D721Med (cell line): ENCODE measurements around the gene RELL2.

Experiments used
- DNase-seq: peaks from one replicate; pipeline ENCODE4 v3.0.0; 2011; ENCODE audit warnings: low spot score; ENCODE audit not compliant: insufficient read length
- FAIRE-seq: peaks from 2 replicates; lab custom pipeline; 2011; peaks lifted over from hg19 to GRCh38; lab: Jason Lieb, UNC
- TF ChIP-seq, protein P1 (sequence below): IDR thresholded peaks from 2 replicates; pipeline ENCODE4 v1.5.1; 2012; ENCODE audit warnings: mild to moderate bottlenecking, control low read depth; ENCODE audit not compliant: insufficient read depth; ENCODE audit errors: missing control alignments

RELL2 gene

DNA sequence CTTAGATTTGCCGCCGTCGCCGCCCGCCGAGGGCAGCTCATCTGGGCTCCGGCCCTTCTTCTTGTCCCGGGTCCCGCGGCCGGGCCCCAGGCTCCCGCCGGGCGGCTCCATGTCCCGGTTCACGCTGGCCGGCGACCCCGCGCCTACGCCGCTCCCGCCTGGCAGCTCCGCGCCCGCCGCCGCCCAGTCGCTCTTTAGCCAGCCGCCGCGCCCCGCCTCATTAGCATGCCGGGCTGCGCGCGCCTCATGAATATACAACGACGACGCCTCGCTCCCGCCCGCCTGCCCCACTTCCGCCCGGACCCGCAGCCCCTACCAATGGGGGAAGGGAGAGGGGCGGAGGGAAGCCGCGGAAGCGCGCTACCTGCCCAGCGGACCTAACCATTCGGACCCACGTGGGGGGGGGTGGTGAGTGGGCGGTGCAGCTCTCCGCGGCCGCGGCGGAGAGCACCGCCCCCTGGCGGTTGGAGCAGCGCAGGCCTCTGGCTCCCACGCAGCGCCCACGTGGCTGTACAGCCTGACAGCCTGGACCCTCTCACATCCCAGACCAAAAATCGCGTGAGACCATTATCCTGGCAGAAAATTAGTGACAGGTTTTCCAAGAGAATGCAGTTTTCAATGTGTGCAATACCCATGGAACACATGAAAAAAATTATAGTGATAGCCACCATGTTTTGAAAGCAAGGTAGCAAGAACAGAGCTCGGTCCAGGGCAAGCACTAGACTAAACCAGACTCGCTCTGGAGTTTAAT, 17.8 kb upstream of the RELL2 start, which contains the start of gene DIAPH1:
Gene DIAPH1 (minus strand): TSS at position 197 of the 751 bp plus-strand sequence. CDS start 86 bp downstream, at position 111.
- FAIRE-seq (no peak), DNase-seq (peak; percentile 72)
- TF ChIP-seq, protein P1, sequence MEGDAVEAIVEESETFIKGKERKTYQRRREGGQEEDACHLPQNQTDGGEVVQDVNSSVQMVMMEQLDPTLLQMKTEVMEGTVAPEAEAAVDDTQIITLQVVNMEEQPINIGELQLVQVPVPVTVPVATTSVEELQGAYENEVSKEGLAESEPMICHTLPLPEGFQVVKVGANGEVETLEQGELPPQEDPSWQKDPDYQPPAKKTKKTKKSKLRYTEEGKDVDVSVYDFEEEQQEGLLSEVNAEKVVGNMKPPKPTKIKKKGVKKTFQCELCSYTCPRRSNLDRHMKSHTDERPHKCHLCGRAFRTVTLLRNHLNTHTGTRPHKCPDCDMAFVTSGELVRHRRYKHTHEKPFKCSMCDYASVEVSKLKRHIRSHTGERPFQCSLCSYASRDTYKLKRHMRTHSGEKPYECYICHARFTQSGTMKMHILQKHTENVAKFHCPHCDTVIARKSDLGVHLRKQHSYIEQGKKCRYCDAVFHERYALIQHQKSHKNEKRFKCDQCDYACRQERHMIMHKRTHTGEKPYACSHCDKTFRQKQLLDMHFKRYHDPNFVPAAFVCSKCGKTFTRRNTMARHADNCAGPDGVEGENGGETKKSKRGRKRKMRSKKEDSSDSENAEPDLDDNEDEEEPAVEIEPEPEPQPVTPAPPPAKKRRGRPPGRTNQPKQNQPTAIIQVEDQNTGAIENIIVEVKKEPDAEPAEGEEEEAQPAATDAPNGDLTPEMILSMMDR: peak; percentile 78

DNA sequence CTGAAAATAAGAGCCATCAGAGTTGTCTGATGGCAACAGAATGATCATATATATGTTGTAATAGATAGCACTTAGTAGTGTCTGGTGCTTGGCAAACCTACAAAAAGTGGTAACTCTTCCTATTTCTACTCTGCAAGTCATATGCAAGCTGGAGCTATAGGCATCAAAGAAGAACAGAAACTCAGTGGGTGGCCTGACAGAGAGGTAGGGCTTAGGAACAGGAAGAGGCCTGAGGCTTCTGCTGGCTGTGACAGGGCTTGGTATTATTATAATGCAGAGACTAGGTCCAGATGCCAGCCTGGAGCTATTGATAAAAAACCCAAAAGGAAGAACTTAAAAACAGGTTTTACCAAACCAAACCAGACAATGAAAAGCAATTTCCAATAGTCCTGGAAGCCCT, 13.6 kb upstream of the RELL2 start:
- DNase-seq (no peak), FAIRE-seq (no peak)
- TF ChIP-seq, protein P1: no peak

DNA sequence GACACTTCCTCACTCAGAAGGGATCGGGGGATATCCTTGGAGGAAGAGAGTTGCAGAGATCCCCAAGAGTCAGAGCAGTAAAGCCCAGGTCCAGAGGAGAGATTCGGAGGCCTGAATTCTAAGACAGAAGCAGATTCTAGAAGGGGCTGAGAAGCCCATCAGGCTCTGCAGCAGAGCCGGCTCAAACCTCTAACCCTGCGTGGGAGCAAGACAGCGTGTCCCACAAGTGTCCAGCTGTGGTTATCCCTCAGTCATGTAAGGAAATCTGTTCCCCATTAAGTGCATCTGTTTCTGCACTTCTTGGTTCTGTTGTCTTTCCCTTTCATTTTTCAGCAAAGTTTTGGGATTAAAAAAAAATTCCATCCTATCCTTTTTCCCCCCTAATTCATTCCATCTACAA, 13.2 kb upstream of the RELL2 start:
- TF ChIP-seq, protein P1: no peak
- FAIRE-seq (no peak), DNase-seq (no peak)

DNA sequence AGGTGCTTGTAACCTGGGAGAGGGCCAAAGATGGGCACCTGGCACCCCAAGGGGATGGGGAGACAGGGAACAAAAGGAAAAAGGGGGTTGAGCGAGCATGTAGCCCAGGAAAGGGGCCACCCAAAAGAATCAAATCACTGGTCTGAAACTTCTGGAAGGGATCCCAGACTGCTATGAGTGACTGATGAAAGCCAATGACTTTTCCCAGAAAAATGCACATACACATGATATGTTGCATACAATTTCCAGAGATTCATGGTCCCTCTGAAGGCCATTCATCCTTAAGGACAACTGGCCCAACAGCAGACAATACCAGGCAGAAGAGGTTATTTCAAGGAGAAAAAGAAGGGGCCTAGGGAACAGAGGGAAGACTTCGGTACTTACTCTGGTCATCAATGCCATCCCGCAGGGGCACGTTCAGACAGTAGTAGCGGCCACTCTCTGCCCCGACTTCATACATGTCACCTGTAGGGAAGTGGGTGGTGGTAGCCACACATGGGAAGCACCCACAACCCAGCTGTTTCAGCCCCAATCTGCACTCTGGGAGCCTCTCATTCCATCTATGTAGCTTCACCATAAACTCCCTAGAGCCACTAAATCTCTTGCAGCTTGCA, 8.5 kb upstream of the RELL2 start:
- TF ChIP-seq, protein P1: no peak
- no peak for FAIRE-seq
- DNase-seq: no peak

DNA sequence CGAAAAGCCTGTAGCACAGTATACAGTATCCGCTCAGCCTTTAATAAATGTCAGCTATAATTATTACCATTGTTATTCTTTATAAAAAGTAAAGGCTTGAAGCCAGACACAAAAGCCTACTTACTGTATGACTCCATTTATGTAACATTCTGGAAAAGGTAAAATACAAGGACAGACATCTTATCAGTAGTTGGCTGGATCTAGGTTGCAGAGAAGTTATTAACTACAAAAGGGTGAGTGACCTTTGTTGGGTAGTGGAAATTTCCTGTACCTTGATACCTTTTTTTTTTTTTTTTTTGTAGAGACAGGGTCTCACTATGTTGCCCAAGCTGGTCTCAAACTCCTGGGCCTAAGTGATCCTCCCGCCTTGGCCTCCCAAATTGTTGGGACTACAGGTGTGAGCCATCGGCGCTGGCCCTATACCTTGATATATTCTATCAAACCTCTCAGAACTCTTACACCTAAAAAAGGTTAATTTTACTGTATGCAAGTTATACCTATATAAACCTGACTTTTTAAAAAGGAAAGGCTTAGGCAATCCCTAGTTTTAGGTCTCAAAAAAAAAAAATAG, 6.1 kb upstream of the RELL2 start:
- TF ChIP-seq, protein P1: no peak
- DNase-seq (no peak), FAIRE-seq (no peak)

DNA sequence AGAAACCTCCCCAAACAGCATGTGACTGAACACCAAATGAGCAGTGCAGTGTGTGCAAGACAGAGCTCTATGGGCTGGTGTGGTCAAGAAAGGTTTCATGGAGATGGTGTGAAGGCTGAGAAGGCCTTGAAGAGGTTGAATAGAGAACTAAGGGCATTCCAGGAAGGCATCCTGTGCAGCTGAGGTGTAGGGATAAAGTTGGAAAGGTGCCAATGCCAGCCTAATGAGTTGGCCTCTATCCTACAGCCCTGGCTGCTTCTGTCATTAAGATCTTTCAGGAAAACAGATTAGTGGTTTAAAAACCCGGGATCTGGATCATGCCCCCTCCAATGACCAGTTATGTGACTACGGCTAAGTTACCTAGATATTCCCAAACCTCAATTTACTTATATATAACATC, 4.1 kb upstream of the RELL2 start:
- DNase-seq: no peak
- TF ChIP-seq, protein P1: no peak
- no peak for FAIRE-seq
